ENCODE results near the gene SERHL2. TPM values are rescaled to one million over a fixed set of nuclear protein-coding genes. Genes with fewer than 3 reads are reported as not detected.
"Not testable (repeated sequence)": the region's sequence is repeated elsewhere in the genome, so short reads cannot be mapped to it uniquely, and the experiment has no call there.

SERHL2 gene
- total RNA-seq, 1 experiment from 2014 or later: 0.75 TPM

GRCh38 chr22:42561856-42562255 is 8.1 kb downstream of the SERHL2 start:
- POLR2A ChIA-PET: interaction anchor here (1.2 kb wide), 1 partner anchor 11 kb away, joined by 3 read pairs; no protein-coding TSS in a partner anchor
- no peak overlapping the region for H3K4me3 Mint-ChIP-seq (ENCODE audit: unreplicated experiment)
- no peaks in the 10 kb centered on the region for H3K4me1 Mint-ChIP-seq (ENCODE audit: insufficient read depth, unreplicated experiment)
- no peaks in the 10 kb centered on the region for H3K27me3 Mint-ChIP-seq (ENCODE audit: insufficient read depth, unreplicated experiment)
- no peaks in the 10 kb centered on the region for H3K9me3 Mint-ChIP-seq (ENCODE audit: unreplicated experiment)
- H3K27ac Mint-ChIP-seq (ENCODE audit: low read depth, unreplicated experiment): no peak overlapping the region
- no TSS peak for BruUV-seq (replicated peaks)
- H3K36me3 Mint-ChIP-seq (ENCODE audit: insufficient read depth, unreplicated experiment): peaks cover 6% of the 10 kb centered on the region
- DNase-seq (ENCODE audit: unreplicated experiment): no peak
- CTCF ChIA-PET: interaction anchor here (0.5 kb wide), 1 partner anchor 30 kb away, joined by 3 read pairs; no protein-coding TSS in a partner anchor
- intact Hi-C loops (cut with micrococcal nuclease): no loop called here
- no peak for TF ChIP-seq CTCF (IDR thresholded peaks at IDR 0.05; ENCODE audit: unreplicated experiment)

- no peak overlapping the region for H3K27ac Mint-ChIP-seq (ENCODE audit: low read depth, unreplicated experiment)
- BruUV-seq (replicated peaks): no TSS peak
- intact Hi-C loops (cut with micrococcal nuclease): no loop called here
- ChIA-PET POLR2A (interaction anchor here (1.5 kb wide), 1 partner anchor 52 kb away, joined by 3 read pairs; the partner anchor contains the start of gene POLDIP3), CTCF (interaction anchor here (0.5 to 0.6 kb wide), 2 partner anchors 30 to 619 kb away, joined by 3 to 4 read pairs; no protein-coding TSS in a partner anchor)
- no peaks in the 10 kb centered on the region for H3K9me3 Mint-ChIP-seq (ENCODE audit: unreplicated experiment)
- peaks cover 6% of the 10 kb centered on the region for H3K36me3 Mint-ChIP-seq (ENCODE audit: insufficient read depth, unreplicated experiment)
- H3K4me1 Mint-ChIP-seq (ENCODE audit: insufficient read depth, unreplicated experiment): no peaks in the 10 kb centered on the region
- no peak overlapping the region for H3K4me3 Mint-ChIP-seq (ENCODE audit: unreplicated experiment)
- no peak for TF ChIP-seq CTCF (IDR thresholded peaks at IDR 0.05; ENCODE audit: unreplicated experiment)
- DNase-seq (ENCODE audit: unreplicated experiment): no peak
- no peaks in the 10 kb centered on the region for H3K27me3 Mint-ChIP-seq (ENCODE audit: insufficient read depth, unreplicated experiment)
Measured at GRCh38 chr22:42562279-42562678, 8.5 kb downstream of the SERHL2 start.

GRCh38 chr22:42562684-42563083 is 8.9 kb downstream of the SERHL2 start:
- BruUV-seq (replicated peaks): no TSS peak
- Mint-ChIP-seq H3K9me3 (ENCODE audit: unreplicated experiment) (no peaks in the 10 kb centered on the region), H3K27ac (ENCODE audit: low read depth, unreplicated experiment) (no peak overlapping the region), H3K4me1 (ENCODE audit: insufficient read depth, unreplicated experiment) (no peaks in the 10 kb centered on the region), H3K36me3 (ENCODE audit: insufficient read depth, unreplicated experiment) (peaks cover 6% of the 10 kb centered on the region), H3K4me3 (ENCODE audit: unreplicated experiment) (no peak overlapping the region), H3K27me3 (ENCODE audit: insufficient read depth, unreplicated experiment) (no peaks in the 10 kb centered on the region)
- TF ChIP-seq CTCF (IDR thresholded peaks at IDR 0.05; ENCODE audit: unreplicated experiment): no peak
- CTCF ChIA-PET: interaction anchor here (0.6 kb wide), 1 partner anchor 619 kb away, joined by 4 read pairs; no protein-coding TSS in a partner anchor
- intact Hi-C loops (cut with micrococcal nuclease): no loop called here
- POLR2A ChIA-PET: interaction anchor here (1.5 kb wide), 1 partner anchor 52 kb away, joined by 3 read pairs; the partner anchor contains the start of gene POLDIP3
- no peak for DNase-seq (ENCODE audit: unreplicated experiment)

GRCh38 chr22:42563943-42564342 is 10.2 kb downstream of the SERHL2 start:
- H3K36me3 Mint-ChIP-seq (ENCODE audit: insufficient read depth, unreplicated experiment); H3K4me1 Mint-ChIP-seq (ENCODE audit: insufficient read depth, unreplicated experiment); BruUV-seq (replicated peaks); H3K9me3 Mint-ChIP-seq (ENCODE audit: unreplicated experiment); intact Hi-C loops (cut with micrococcal nuclease); H3K27me3 Mint-ChIP-seq (ENCODE audit: insufficient read depth, unreplicated experiment); H3K27ac Mint-ChIP-seq (ENCODE audit: low read depth, unreplicated experiment); H3K4me3 Mint-ChIP-seq (ENCODE audit: unreplicated experiment); DNase-seq (ENCODE audit: unreplicated experiment); CTCF ChIA-PET: not testable (repeated sequence)
- POLR2A ChIA-PET: interaction anchor here (1.5 kb wide), 1 partner anchor 50 kb away, joined by 3 read pairs; the partner anchor contains the start of gene POLDIP3

GRCh38 chr22:42564699-42565098 is 10.9 kb downstream of the SERHL2 start:
- no TSS peak for BruUV-seq (replicated peaks)
- Mint-ChIP-seq H3K27me3 (ENCODE audit: insufficient read depth, unreplicated experiment) (no peaks in the 10 kb centered on the region), H3K9me3 (ENCODE audit: unreplicated experiment) (no peaks in the 10 kb centered on the region), H3K4me3 (ENCODE audit: unreplicated experiment) (no peak overlapping the region), H3K36me3 (ENCODE audit: insufficient read depth, unreplicated experiment) (peaks cover 6% of the 10 kb centered on the region), H3K4me1 (ENCODE audit: insufficient read depth, unreplicated experiment) (no peaks in the 10 kb centered on the region), H3K27ac (ENCODE audit: low read depth, unreplicated experiment) (no peak overlapping the region)
- no peak for DNase-seq (ENCODE audit: unreplicated experiment)
- no peak for TF ChIP-seq CTCF (IDR thresholded peaks at IDR 0.05; ENCODE audit: unreplicated experiment)
- POLR2A ChIA-PET: no interaction called here
- intact Hi-C loops (cut with micrococcal nuclease): no loop called here
- CTCF ChIA-PET: no interaction called here

Measured in MCF 10A (cell line).